H1 (cell line): ENCODE data around the gene SYDE2.

Source experiments
- EZH2 ChIP-seq: fragments of 200-600 bp; sonication (generic); IDR thresholded peaks from 2 replicates; pipeline ENCODE4 v1.7.1; 2012; ENCODE audit warnings: low read depth, mild to moderate bottlenecking, moderate library complexity, low read length, inconsistent platforms; ENCODE audit not compliant: severe bottlenecking
- TF ChIP-seq, protein P1 (sequence below), 3 experiments: IDR thresholded peaks; 1 replicate in 2 of 3; 2 replicates in 1 of 3; pipeline versions ENCODE4 v1.5.1 to v1.6.1; 2011; ENCODE audit warnings: low read length in 3 of 3, mild to moderate bottlenecking in 3 of 3, inconsistent platforms in 2 of 3, low read depth in 1 of 3, moderate library complexity in 1 of 3; ENCODE audit not compliant: insufficient read depth in 1 of 3; ENCODE audit errors: control extremely low read depth in 1 of 3

DNA sequence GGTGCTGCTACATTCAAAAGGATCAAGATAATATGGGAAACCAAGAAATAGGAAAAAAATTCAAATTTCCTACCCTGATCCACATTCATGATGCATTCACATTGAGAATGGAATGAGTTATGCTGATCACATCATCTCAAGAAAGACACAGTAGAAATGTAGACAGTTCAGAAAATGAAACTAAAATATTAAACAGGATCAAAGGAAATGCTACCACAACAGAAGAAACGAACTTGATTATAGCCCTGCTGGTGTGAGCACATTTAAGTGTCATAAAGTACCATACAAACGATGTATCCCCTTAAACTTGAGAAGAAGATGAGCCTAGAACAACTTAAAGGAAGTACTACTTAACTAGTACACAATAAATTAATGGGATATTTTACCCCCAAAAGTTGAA lies 21.3 kb downstream of the SYDE2 start:
- TF ChIP-seq EZH2 = no peak
- TF ChIP-seq, protein P1, sequence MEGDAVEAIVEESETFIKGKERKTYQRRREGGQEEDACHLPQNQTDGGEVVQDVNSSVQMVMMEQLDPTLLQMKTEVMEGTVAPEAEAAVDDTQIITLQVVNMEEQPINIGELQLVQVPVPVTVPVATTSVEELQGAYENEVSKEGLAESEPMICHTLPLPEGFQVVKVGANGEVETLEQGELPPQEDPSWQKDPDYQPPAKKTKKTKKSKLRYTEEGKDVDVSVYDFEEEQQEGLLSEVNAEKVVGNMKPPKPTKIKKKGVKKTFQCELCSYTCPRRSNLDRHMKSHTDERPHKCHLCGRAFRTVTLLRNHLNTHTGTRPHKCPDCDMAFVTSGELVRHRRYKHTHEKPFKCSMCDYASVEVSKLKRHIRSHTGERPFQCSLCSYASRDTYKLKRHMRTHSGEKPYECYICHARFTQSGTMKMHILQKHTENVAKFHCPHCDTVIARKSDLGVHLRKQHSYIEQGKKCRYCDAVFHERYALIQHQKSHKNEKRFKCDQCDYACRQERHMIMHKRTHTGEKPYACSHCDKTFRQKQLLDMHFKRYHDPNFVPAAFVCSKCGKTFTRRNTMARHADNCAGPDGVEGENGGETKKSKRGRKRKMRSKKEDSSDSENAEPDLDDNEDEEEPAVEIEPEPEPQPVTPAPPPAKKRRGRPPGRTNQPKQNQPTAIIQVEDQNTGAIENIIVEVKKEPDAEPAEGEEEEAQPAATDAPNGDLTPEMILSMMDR (IDR thresholded peaks at IDR 0.05; ENCODE audit: control extremely low read depth in 1 of 3, insufficient read depth in 1 of 3, low read depth in 1 of 3, low read length in 3 of 3) = no peak
